Neural progenitor cell (in vitro differentiated cells): ENCODE data around the gene MORN1. TPM values are rescaled to one million over a fixed set of nuclear protein-coding genes. Genes with fewer than 3 reads are reported as not detected.
A peak's percentile ranks its signal among the peaks of the same experiment; 100 is the strongest.

Experiments
- DNase-seq: peaks from one replicate; pipeline ENCODE4 v3.0.0-alpha.2; 2016; ENCODE audit warnings: low spot score
- H2AFZ ChIP-seq: fragments of 200-600 bp; sonication (generic); replicated peaks from 2 replicates; pipeline ENCODE4 v1.6.1; 2016; ENCODE audit warnings: antibody characterized with exemption
- H3F3A ChIP-seq: fragments of 200-600 bp; sonication (generic); 2 replicates; pipeline ENCODE4 v1.6.1; 2016; ENCODE audit warnings: antibody characterized with exemption, low read depth
- H3K27ac ChIP-seq: fragments of 200-600 bp; sonication (generic); 2 replicates; pipeline ENCODE4 v1.5.1; 2016; ENCODE audit warnings: mild to moderate bottlenecking
- H3K27me3 ChIP-seq: fragments of 200-600 bp; sonication (generic); 2 replicates; pipeline ENCODE4 v1.6.1; 2016; ENCODE audit warnings: mild to moderate bottlenecking, moderate library complexity
- H3K36me3 ChIP-seq: fragments of 200-600 bp; sonication (generic); 2 replicates; pipeline ENCODE4 v1.5.1; 2016
- H3K4me1 ChIP-seq: fragments of 200-600 bp; sonication (generic); 2 replicates; pipeline ENCODE4 v1.6.1; 2016; ENCODE audit warnings: mixed run types
- H3K4me2 ChIP-seq: fragments of 200-600 bp; sonication (generic); 2 replicates; pipeline ENCODE4 v1.6.1; 2016
- H3K4me3 ChIP-seq: fragments of 200-600 bp; sonication (generic); 2 replicates; pipeline ENCODE4 v1.5.1; 2016
- H3K79me2 ChIP-seq: fragments of 200-600 bp; sonication (generic); 2 replicates; pipeline ENCODE4 v1.6.1; 2016; ENCODE audit warnings: low read depth
- H3K9ac ChIP-seq: fragments of 200-600 bp; sonication (generic); 2 replicates; pipeline ENCODE4 v1.6.1; 2016
- H3K9me3 ChIP-seq: fragments of 200-600 bp; sonication (generic); 2 replicates; pipeline ENCODE4 v1.5.1; 2016; ENCODE audit warnings: low read depth
- H4K20me1 ChIP-seq: fragments of 200-600 bp; sonication (generic); 2 replicates; pipeline ENCODE4 v1.6.1; 2016; ENCODE audit warnings: low read depth
- H3K27ac Mint-ChIP-seq: 3 replicates; pipeline ENCODE4 v1.8.0; 2021; ENCODE audit warnings: mixed read lengths
- H3K27me3 Mint-ChIP-seq: 2 replicates; pipeline ENCODE4 v1.8.0; 2022; ENCODE audit warnings: low read depth, mild to moderate bottlenecking, inconsistent platforms, moderate library complexity, mixed read lengths; ENCODE audit not compliant: insufficient read depth
- H3K36me3 Mint-ChIP-seq: 3 replicates; pipeline ENCODE4 v1.8.0; 2021; ENCODE audit warnings: mixed read lengths
- H3K4me1 Mint-ChIP-seq: 3 replicates; pipeline ENCODE4 v1.8.0; 2021; ENCODE audit warnings: mixed read lengths
- H3K4me3 Mint-ChIP-seq: 3 replicates; pipeline ENCODE4 v1.8.0; 2021; ENCODE audit warnings: mild to moderate bottlenecking, moderate library complexity, mixed read lengths
- H3K9me3 Mint-ChIP-seq: 3 replicates; pipeline ENCODE4 v1.8.0; 2020; ENCODE audit warnings: mixed read lengths
- EZH2 ChIP-seq: fragments of 200-600 bp; sonication (generic); IDR thresholded peaks from 2 replicates; pipeline ENCODE4 v1.6.1; 2017; ENCODE audit warnings: antibody characterized with exemption, mild to moderate bottlenecking, moderate library complexity
- EZH2phosphoT487 ChIP-seq: fragments of 200-600 bp; sonication (generic); IDR thresholded peaks from 2 replicates; pipeline ENCODE4 v1.6.1; 2017; ENCODE audit warnings: antibody characterized with exemption
- total RNA-seq: library from RNA; depleted of rRNA; stranded (reverse); fragments of >200 nt; gene quantifications from 2 replicates; pipeline ENCODE4 v1.2.3, GENCODE V29; 2015; ENCODE audit warnings: low replicate concordance
- TF ChIP-seq, protein P1 (sequence below): fragments of 200-600 bp; sonication (generic); IDR thresholded peaks from 2 replicates; pipeline ENCODE4 v1.5.1; 2017; ENCODE audit warnings: antibody characterized with exemption, mild to moderate bottlenecking

Gene MORN1
- total RNA-seq, 1 donor from 2014 or later = 7.0 TPM

GRCh38 chr1:2384130-2384860 is 7.1 kb downstream of the MORN1 start:
- no peaks in the 10 kb centered on the region for H3K79me2 ChIP-seq
- no peaks in the 10 kb centered on the region for H3K9me3 ChIP-seq
- H3K4me2 ChIP-seq = no peak overlapping the region
- Mint-ChIP-seq H3K36me3 (peaks cover 7% of the 10 kb centered on the region), H3K9me3 (no peaks in the 10 kb centered on the region), H3K4me3 (no peak overlapping the region), H3K27ac (peak overlapping the region; percentile 0), H3K4me1 (peaks cover 5% of the 10 kb centered on the region), H3K27me3 (peaks cover 4% of the 10 kb centered on the region)
- H3K27ac ChIP-seq = no peak overlapping the region
- peaks cover 8% of the 10 kb centered on the region for H4K20me1 ChIP-seq
- no peak overlapping the region for H3K4me3 ChIP-seq
- no peak for TF ChIP-seq EZH2phosphoT487
- no peak for TF ChIP-seq EZH2
- no peaks in the 10 kb centered on the region for H3K27me3 ChIP-seq
- no peak overlapping the region for H2AFZ ChIP-seq
- peaks cover 2% of the 10 kb centered on the region for H3F3A ChIP-seq
- no peaks in the 10 kb centered on the region for H3K36me3 ChIP-seq
- no peaks in the 10 kb centered on the region for H3K4me1 ChIP-seq
- no peak overlapping the region for H3K9ac ChIP-seq
- no peak for DNase-seq

- Histone ChIP-seq H2AFZ (no peak overlapping the region), H3K4me2 (no peak overlapping the region), H3K4me3 (no peak overlapping the region), H3K79me2 (no peaks in the 10 kb centered on the region), H4K20me1 (peaks cover 8% of the 10 kb centered on the region), H3K9me3 (no peaks in the 10 kb centered on the region), H3K9ac (no peak overlapping the region), H3K4me1 (no peaks in the 10 kb centered on the region), H3K27me3 (no peaks in the 10 kb centered on the region), H3K27ac (no peak overlapping the region), H3F3A (no peaks in the 10 kb centered on the region), H3K36me3 (no peaks in the 10 kb centered on the region)
- Mint-ChIP-seq H3K4me1 (peaks cover 8% of the 10 kb centered on the region), H3K27me3 (peaks cover 6% of the 10 kb centered on the region), H3K27ac (no peak overlapping the region), H3K9me3 (no peaks in the 10 kb centered on the region), H3K4me3 (no peak overlapping the region), H3K36me3 (peaks cover 7% of the 10 kb centered on the region)
- no peak for DNase-seq
- TF ChIP-seq EZH2phosphoT487 (no peak), EZH2 (no peak)
- TF ChIP-seq, protein P1, sequence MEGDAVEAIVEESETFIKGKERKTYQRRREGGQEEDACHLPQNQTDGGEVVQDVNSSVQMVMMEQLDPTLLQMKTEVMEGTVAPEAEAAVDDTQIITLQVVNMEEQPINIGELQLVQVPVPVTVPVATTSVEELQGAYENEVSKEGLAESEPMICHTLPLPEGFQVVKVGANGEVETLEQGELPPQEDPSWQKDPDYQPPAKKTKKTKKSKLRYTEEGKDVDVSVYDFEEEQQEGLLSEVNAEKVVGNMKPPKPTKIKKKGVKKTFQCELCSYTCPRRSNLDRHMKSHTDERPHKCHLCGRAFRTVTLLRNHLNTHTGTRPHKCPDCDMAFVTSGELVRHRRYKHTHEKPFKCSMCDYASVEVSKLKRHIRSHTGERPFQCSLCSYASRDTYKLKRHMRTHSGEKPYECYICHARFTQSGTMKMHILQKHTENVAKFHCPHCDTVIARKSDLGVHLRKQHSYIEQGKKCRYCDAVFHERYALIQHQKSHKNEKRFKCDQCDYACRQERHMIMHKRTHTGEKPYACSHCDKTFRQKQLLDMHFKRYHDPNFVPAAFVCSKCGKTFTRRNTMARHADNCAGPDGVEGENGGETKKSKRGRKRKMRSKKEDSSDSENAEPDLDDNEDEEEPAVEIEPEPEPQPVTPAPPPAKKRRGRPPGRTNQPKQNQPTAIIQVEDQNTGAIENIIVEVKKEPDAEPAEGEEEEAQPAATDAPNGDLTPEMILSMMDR = no peak
Measured at GRCh38 chr1:2383576-2383975, 7.8 kb downstream of the MORN1 start.

DNA sequence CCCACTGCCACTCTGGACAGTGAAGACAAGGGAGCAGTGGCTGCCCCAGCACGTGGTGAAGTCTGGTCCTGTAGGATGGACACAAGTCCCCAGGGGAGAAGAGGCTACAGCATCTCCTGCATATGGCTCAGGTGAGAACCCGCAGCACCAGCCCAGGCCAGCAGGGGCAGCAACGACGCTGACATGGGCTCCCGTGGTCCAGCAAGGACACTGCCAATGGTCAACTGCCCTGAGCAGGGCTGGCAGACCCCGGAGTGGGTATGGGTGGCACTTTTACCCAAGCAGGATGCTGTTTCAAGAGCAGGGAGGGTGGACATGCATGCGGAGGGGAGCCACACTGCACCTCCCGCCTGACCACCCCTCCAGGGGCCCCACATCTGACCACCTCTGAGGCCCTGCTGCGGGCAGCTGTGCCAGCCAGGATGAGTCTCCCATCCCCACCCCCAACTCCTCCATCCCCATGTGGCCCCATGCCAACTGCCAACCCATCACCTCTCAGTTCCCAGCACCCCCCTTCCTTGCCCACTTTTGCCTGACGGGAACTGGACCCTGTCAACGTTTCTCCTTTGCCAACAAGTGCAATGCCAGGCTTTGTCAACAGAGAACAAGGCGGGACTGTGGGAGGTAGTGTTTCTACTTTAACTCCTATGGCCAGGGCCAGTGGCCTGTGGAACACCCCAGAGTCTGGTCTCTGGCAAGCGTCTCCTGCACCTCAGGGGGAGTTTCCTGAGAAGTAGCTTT is 8.6 kb downstream of the MORN1 start:
- no peaks in the 10 kb centered on the region for H3K9me3 ChIP-seq
- no peak overlapping the region for H2AFZ ChIP-seq
- H3K4me3 ChIP-seq = no peak overlapping the region
- H3K4me1 ChIP-seq = no peaks in the 10 kb centered on the region
- TF ChIP-seq EZH2 = no peak
- TF ChIP-seq, protein P1 = peak; percentile 57
- H3F3A ChIP-seq = no peaks in the 10 kb centered on the region
- H4K20me1 ChIP-seq = peaks cover 8% of the 10 kb centered on the region
- peaks cover 4% of the 10 kb centered on the region for H3K36me3 Mint-ChIP-seq
- H3K9ac ChIP-seq = no peak overlapping the region
- H3K4me3 Mint-ChIP-seq = no peak overlapping the region
- H3K27me3 ChIP-seq = no peaks in the 10 kb centered on the region
- no peak overlapping the region for H3K27ac ChIP-seq
- no peak overlapping the region for H3K27ac Mint-ChIP-seq
- H3K79me2 ChIP-seq = no peaks in the 10 kb centered on the region
- peaks cover 6% of the 10 kb centered on the region for H3K27me3 Mint-ChIP-seq
- no peaks in the 10 kb centered on the region for H3K9me3 Mint-ChIP-seq
- DNase-seq = peak; percentile 71
- H3K4me2 ChIP-seq = no peak overlapping the region
- no peaks in the 10 kb centered on the region for H3K36me3 ChIP-seq
- H3K4me1 Mint-ChIP-seq = peaks cover 8% of the 10 kb centered on the region
